Measurements from ENCODE around the gene CHAC1. TPM values are rescaled to one million over a fixed set of nuclear protein-coding genes. Genes with fewer than 3 reads are reported as not detected.

The CHAC1 gene
- total RNA-seq, 1 experiment from 2014 or later: 11.6 TPM

DNA sequence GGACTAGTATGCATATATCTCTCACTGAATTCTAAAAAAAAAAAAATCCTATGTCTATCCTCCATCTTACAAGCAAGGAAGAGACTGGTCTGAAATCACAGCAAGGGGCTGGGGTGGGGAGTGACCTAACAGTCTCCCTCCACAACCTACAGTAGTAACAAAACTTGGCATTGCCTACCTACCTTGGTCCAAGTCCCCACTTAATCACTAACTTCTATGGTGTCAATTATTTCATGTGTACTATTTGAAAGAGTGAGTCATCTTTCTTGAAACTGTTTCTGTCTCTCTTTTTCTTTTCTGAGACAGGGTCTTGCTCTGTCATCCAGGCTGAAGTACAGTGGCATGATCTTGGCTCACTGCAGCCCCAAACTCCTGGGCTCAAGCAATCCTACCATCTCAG lies 36.8 kb downstream of the CHAC1 start:
- peak overlapping the region; percentile 80 for H3K27ac ChIP-seq (ENCODE audit: low read depth, low read length, poor library complexity, severe bottlenecking)
- ChIA-PET POLR2A (ENCODE audit: low non-redundant PET) (no interaction called here), CTCF (interaction anchor here (0.6 kb wide), 1 partner anchor 957 kb away, joined by 3 read pairs; no protein-coding TSS in a partner anchor)
- TF ChIP-seq CTCF (conservative IDR thresholded peaks at IDR 0.05; ENCODE audit: low read depth, low read length): no peak
- TF ChIP-seq EZH2 (IDR thresholded peaks at IDR 0.05; ENCODE audit: borderline replicate concordance, low read depth, low read length, poor library complexity, severe bottlenecking): no peak
- peaks cover 27% of the 10 kb centered on the region for H3K4me1 ChIP-seq (ENCODE audit: insufficient read depth, low read length, poor library complexity, severe bottlenecking)
- H3K4me3 ChIP-seq (ENCODE audit: low read depth, low read length, poor library complexity, severe bottlenecking): no peak overlapping the region
- intact Hi-C loops (cut with micrococcal nuclease; ENCODE audit: unreplicated experiment): no loop called here
- no peak for DNase-seq (ENCODE audit: low spot score)
- no peaks in the 10 kb centered on the region for H3K9me3 ChIP-seq (ENCODE audit: low read depth, low read length, poor library complexity, severe bottlenecking)
- H3K36me3 ChIP-seq (ENCODE audit: insufficient read depth, low read length, poor library complexity, severe bottlenecking): peaks cover 33% of the 10 kb centered on the region
- H3K27me3 ChIP-seq (replicated peaks; ENCODE audit: insufficient read depth, low read depth, low read length, poor library complexity): no peaks in the 10 kb centered on the region
- BruUV-seq (replicated peaks): no TSS peak

DNA sequence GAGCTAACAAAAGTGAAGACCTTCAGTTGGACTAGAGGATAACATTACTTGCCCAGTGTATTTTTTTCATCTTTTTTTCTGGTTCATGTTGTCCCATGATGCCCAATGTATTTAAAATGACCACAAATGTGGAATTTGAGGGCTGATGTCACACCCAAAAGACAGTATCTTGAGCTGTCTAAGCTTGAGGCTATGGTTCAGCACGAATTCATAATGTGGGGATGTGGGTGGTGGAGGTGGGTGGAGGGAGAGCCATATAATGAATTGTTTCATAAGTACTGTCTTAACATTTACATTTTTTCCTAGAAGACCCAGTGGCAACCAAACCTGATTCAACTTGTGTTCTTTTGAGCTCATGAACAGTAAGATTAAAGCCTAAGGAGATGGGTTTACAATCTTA lies 37.5 kb downstream of the CHAC1 start:
- Histone ChIP-seq H3K9me3 (ENCODE audit: low read depth, low read length, poor library complexity, severe bottlenecking) (no peaks in the 10 kb centered on the region), H3K36me3 (ENCODE audit: insufficient read depth, low read length, poor library complexity, severe bottlenecking) (peaks cover 32% of the 10 kb centered on the region), H3K27me3 (replicated peaks; ENCODE audit: insufficient read depth, low read depth, low read length, poor library complexity) (no peaks in the 10 kb centered on the region), H3K27ac (ENCODE audit: low read depth, low read length, poor library complexity, severe bottlenecking) (peak overlapping the region; percentile 80), H3K4me3 (ENCODE audit: low read depth, low read length, poor library complexity, severe bottlenecking) (no peak overlapping the region), H3K4me1 (ENCODE audit: insufficient read depth, low read length, poor library complexity, severe bottlenecking) (peaks cover 27% of the 10 kb centered on the region)
- ChIA-PET POLR2A (ENCODE audit: low non-redundant PET) (interaction anchor here (0.8 kb wide), 1 partner anchor 125 kb away, joined by 3 read pairs; the partner anchor contains the start of gene INO80), CTCF (interaction anchor here (0.6 kb wide), 1 partner anchor 956 kb away, joined by 3 read pairs; no protein-coding TSS in a partner anchor)
- DNase-seq (ENCODE audit: low spot score): no peak
- no TSS peak for BruUV-seq (replicated peaks)
- intact Hi-C loops (cut with micrococcal nuclease; ENCODE audit: unreplicated experiment): no loop called here
- TF ChIP-seq EZH2 (IDR thresholded peaks at IDR 0.05; ENCODE audit: borderline replicate concordance, low read depth, low read length, poor library complexity, severe bottlenecking) (no peak), CTCF (conservative IDR thresholded peaks at IDR 0.05; ENCODE audit: low read depth, low read length) (no peak)

DNA sequence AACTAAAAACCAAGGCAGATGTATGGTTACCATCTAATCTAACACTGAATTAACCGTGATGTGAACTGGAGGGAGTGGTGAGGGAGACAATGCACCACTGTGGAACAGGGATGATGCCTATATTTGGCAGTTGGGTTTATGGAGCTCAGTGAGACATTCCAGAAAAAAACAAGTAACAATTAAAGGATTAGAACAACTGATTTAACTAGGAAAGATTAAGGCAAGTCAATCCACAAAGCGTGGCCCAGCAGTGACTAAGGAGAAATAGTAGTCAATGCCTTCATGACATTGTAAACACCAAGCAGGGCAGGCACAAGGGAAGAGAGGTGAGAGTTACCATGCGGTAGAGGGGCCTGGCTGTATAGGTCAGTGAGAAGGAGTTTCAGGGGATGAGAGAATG lies 38.1 kb downstream of the CHAC1 start:
- Histone ChIP-seq H3K27ac (ENCODE audit: low read depth, low read length, poor library complexity, severe bottlenecking) (peak overlapping the region; percentile 80), H3K9me3 (ENCODE audit: low read depth, low read length, poor library complexity, severe bottlenecking) (no peaks in the 10 kb centered on the region), H3K36me3 (ENCODE audit: insufficient read depth, low read length, poor library complexity, severe bottlenecking) (peaks cover 32% of the 10 kb centered on the region), H3K4me3 (ENCODE audit: low read depth, low read length, poor library complexity, severe bottlenecking) (no peak overlapping the region), H3K27me3 (replicated peaks; ENCODE audit: insufficient read depth, low read depth, low read length, poor library complexity) (no peaks in the 10 kb centered on the region), H3K4me1 (ENCODE audit: insufficient read depth, low read length, poor library complexity, severe bottlenecking) (peaks cover 27% of the 10 kb centered on the region)
- TF ChIP-seq EZH2 (IDR thresholded peaks at IDR 0.05; ENCODE audit: borderline replicate concordance, low read depth, low read length, poor library complexity, severe bottlenecking) (no peak), CTCF (conservative IDR thresholded peaks at IDR 0.05; ENCODE audit: low read depth, low read length) (no peak)
- POLR2A ChIA-PET (ENCODE audit: low non-redundant PET): interaction anchor here (0.8 kb wide), 2 partner anchors 8 to 125 kb away, joined by 3 read pairs; partner anchors contain the start of gene INO80
- CTCF ChIA-PET: no interaction called here
- intact Hi-C loops (cut with micrococcal nuclease; ENCODE audit: unreplicated experiment): no loop called here
- DNase-seq (ENCODE audit: low spot score): peak; percentile 57
- no TSS peak for BruUV-seq (replicated peaks)
